GM18870 (cell line): ENCODE data around the gene INF2.

Source experiments
- ATAC-seq: cut with Tn5 transposase; IDR thresholded peaks from one replicate; pipeline ENCODE4 v1.9.1; 2021; ENCODE audit warnings: moderate library complexity; ENCODE audit not compliant: unreplicated experiment

INF2 gene

GRCh38 chr14:104687601-104688504, 1.6 kb upstream of the INF2 start:
- ATAC-seq, result no peak

DNA sequence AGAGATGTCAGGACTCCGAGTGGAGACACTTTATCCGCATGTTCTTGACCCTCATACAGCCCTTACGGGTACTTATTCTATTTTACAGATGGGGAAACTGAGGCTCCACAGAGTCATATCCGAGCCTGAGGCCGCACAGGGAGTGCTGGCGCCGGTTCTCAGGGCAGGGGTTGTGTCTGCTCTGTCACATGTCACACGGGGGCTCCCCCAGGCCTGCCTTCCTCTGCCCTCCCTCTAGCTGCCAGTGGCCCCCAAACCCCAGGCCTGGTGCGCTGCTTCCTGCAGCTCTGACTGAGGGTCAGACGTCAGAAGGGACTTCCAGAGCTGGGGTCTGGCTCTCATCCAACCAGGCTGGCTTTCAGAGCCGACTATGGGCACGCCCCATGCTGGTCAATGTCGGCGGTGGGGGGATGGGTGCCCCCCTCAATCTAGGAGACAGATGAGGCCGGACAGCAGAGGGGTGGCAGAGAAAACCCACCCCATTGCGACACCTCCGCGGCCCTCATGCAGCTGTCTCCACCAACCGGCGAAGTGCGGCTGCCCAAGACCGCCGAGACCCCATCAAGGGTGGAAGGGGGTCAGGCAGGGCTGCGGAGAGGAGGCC, 811 bp upstream of the INF2 start:
- ATAC-seq, result no peak

- no peak for ATAC-seq
Observed at GRCh38 chr14:104689881-104690711, 678 bp downstream of the INF2 start.

- no peak for ATAC-seq
Observed at GRCh38 chr14:104690861-104691455, 1.5 kb downstream of the INF2 start.

GRCh38 chr14:104691546-104692260, 2.3 kb downstream of the INF2 start:
- ATAC-seq, result no peak

DNA sequence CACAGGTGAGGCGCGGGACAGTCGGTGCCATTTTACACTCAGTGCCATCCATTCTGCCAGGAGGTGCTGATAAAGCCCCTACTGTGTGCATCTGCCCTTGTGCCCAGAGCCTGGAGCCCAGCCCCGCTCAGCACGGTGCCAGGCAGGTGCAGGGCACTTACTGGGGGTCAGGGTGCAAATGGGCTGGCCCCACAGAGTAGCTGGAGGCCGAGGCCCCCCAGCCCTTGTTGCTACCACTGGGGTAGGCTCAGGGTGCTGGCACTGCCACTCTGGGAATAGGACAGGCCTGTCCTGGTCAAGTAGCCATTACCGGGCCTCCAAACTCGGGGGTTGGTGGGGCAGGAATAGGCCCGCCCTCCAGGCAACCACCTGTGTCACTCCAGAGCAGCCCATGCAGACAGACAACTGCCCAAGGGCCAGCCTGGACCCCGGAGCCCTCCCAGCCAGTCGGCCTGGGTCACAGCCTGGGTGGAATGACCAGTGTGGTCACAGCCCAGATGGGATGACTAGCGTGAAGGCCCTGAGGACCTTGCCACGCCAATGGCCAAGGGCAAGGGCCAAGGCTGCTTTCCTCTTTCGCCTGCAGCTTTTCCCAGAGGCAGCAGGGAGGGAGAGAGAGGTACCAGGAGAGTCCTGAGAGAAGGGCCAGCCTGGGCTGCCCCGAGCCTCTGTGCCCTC, 3.0 kb downstream of the INF2 start:
- ATAC-seq, result no peak

- no peak for ATAC-seq
Observed at GRCh38 chr14:104692939-104693315, 3.5 kb downstream of the INF2 start.

GRCh38 chr14:104693482-104694431, 4.3 kb downstream of the INF2 start:
- ATAC-seq, result no peak

- ATAC-seq, result no peak
Observed at GRCh38 chr14:104694475-104694950, 5.1 kb downstream of the INF2 start.

GRCh38 chr14:104694991-104695659, 5.7 kb downstream of the INF2 start:
- ATAC-seq, result no peak

DNA sequence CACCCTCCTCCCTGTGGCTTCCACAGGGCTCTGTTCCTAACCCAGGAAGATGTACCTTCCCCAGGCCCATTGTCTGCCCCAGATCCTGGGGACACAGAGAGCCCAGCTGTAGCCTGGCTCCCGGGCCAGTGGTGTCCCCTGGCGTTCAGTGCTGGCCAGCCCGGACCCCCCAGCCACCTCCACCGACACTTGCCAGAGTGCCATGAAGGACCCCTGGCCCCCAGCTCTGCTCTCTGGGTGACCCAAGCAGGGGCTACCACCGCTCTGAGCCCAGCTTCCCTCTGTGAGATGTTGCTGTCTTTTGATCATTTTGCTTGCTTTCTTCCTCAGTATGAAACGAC, 6.2 kb downstream of the INF2 start:
- no peak for ATAC-seq

DNA sequence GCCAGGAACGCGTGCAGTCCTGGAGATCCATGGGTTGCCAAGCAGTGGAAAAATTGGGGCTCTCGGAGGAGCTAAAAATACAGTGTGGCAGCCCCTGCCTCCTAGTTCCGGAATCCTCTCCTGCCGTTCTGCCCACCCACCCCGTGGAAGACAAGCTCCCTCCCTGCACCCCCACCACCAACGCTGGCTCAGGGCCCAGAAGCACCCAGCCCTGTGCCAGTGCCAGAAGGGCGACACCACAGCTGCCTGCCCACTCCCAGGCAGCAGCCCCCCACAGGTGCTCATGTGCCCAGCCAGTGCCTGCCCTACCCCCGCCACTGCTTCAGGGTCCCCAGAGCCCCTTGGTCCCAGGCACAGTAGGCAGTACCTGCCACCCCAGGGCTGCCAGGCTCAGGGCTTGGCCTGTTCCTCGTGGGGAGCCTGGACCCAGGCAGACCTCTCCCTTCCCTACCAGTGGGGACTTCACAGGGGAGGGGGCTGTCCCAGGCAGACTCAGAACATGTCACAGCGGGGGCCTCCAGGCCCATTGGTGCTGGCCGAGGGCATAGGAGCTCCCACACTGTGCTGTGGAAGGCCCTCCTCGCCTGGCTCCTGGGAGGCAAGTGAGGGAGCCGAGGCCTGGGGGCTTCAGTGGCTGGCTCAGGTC, 7.4 kb downstream of the INF2 start:
- ATAC-seq, result no peak

DNA sequence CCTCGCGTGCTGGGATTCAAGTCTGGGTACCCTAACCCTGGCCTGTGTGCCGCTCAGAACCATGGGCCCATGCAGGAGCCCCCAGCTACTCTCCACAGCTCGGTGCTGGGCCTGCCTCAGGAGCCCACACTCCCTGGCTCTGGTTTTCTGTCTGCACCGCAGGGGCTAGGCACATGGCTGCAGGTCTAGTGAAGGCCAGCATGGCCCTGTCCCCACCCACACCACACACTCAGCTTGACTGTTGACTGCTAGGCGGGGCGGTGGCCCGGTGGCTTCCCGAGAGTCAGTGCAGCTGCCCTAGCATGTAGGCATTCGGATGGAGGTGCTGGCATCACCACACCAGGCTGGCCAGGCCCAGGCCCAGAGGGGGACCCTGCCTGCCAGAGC, 7.9 kb downstream of the INF2 start:
- no peak for ATAC-seq

DNA sequence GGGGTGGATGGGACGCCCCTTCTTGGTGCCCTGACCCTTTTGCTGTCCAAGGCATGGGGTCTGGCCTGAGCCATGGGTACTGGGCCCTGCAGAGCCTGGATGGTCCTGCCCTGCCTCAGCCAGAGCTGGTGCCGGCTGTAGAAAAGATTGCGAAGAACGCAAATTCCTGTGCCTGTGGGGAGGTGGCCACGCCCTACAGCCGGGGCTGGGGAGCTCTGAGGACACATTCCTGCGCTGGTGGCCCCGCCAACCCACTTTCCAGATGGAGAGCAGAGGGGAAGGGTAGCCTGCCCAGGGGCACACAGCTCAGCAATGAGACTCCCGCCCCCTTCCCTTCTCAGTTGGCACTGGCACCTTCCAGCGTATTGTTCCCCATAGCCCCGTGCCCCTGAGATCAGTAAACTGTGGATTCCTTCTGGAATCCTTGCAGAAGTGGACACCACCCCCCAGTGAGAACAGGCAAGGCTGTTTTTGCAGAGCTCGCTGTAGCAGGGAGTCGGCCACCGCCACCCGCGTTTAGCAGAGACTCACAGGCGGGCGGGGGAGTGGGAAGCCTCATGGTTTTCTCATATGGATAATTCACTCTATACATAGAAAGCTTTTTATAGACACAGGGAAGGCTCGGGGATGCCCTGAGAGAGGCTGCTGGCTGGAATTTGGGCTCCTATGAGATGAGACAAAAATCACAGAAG, 8.6 kb downstream of the INF2 start:
- no peak for ATAC-seq

- no peak for ATAC-seq
Observed at GRCh38 chr14:104698688-104699425, 9.4 kb downstream of the INF2 start.

DNA sequence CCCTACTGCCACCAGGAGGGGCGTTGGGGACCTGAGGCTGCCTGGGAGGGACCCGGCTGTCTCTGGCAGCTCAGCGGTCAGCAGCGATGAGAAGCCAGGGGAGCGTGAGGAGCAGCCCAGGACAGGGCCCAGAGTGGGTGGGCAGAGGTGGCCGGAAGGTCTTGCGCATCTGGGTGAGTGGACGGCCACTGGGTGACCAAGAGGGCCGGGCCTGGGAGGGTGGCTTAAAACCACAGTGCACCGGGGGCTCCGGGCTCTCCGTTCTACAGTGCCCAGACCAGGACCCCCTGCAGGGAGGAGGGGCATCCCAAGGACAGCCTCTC, 10.0 kb downstream of the INF2 start:
- ATAC-seq, result no peak

- no peak for ATAC-seq
Observed at GRCh38 chr14:104700225-104700651, 10.8 kb downstream of the INF2 start.
